Medulla oblongata (tissue), 1 donor: ENCODE results near the gene GNAS-AS1.

Experiments
- DNase-seq: peaks from one replicate; pipeline ENCODE4 v3.0.0-alpha.2; 2015; ENCODE audit errors: extremely low spot score

GNAS-AS1 gene

GRCh38 chr20:58850693-58851174 is at the start of gene GNAS-AS1:
GNAS-AS1 (minus strand) TSS chr20:58850902.
- peak; percentile 81 for DNase-seq

DNA sequence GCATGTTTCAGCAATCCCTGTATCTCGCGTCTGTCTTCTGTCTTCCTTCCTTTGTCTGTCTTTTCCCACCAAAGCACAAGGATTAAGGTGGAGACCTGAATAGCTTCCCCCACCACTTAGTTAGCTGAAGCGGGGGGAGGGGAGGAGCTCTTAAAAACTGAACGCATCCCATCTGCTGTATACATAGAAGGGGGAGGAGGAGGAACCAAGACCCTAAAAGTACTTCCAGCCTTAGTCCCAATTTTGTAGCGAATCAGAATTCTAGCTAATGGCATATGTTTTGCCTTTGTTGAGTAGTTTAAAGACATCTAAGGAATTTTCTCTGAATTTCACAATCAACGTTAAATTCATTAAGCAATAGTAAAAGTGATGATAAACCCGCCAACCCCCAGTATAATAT is 49.7 kb upstream of the GNAS-AS1 start:
- DNase-seq = no peak

- DNase-seq = no peak
Observed at GRCh38 chr20:58899512-58899911, 48.8 kb upstream of the GNAS-AS1 start.

- no peak for DNase-seq
Observed at GRCh38 chr20:58898629-58899408, 48.1 kb upstream of the GNAS-AS1 start.

GRCh38 chr20:58897488-58897887 is 46.8 kb upstream of the GNAS-AS1 start:
- peak; percentile 68 for DNase-seq

DNA sequence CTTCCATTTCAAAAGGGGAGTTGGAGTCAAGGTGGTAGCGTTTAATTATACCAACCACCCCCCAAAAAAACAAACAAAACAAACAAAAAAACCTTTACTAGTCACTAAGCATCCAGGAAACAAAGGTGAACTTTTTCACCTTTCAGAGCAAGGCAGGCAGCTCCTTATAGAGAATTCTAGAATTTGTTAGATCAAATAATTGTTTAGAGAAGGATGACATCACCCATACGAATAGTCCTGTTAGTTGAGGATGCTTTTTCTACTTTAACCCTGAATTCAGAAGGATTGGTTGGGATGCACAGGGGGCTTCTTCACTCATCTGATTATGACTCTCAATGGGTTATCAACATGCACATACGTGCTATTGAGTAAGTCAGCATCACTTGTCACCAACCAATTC is 46.1 kb upstream of the GNAS-AS1 start:
- DNase-seq = no peak

GRCh38 chr20:58895448-58896180 is 44.9 kb upstream of the GNAS-AS1 start:
- no peak for DNase-seq

- DNase-seq = no peak
Observed at GRCh38 chr20:58894652-58895447, 44.1 kb upstream of the GNAS-AS1 start.

DNA sequence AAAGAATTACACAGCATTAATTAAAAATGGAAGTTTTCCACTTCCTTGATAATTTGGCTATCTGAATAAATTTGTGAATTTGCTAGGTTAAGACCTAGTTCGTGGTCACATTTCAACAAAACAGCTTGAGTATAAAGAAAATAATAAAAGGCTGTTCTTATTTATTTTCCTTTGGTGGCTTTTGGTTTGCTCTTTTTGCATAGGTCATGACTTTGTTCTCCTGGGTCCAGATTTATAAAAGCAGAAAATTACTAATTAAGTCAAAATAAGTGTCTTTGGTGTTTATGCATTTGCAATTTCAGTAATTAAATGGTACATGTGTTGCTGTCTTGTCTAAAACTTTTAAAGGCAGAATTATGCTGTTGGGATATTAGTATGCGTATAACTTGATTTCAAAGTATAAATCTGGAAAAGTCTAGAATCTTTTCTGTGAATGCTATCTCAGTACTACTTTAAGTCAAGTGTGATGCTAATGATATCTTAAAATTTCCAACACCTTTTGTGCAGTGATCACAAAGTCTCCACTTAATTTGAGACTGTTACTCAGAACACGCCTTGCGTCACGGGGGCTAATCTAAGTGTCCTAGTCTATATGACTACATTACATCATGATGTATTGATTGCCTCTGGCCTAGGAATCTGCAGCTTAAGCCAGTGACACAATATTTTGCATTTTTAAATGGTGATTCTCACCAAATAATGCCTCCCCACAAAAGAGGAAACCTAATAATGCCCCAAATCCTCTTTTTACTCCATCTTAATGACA is 42.8 kb upstream of the GNAS-AS1 start:
- DNase-seq = no peak

GRCh38 chr20:58892932-58893224 is 42.2 kb upstream of the GNAS-AS1 start:
- no peak for DNase-seq

DNA sequence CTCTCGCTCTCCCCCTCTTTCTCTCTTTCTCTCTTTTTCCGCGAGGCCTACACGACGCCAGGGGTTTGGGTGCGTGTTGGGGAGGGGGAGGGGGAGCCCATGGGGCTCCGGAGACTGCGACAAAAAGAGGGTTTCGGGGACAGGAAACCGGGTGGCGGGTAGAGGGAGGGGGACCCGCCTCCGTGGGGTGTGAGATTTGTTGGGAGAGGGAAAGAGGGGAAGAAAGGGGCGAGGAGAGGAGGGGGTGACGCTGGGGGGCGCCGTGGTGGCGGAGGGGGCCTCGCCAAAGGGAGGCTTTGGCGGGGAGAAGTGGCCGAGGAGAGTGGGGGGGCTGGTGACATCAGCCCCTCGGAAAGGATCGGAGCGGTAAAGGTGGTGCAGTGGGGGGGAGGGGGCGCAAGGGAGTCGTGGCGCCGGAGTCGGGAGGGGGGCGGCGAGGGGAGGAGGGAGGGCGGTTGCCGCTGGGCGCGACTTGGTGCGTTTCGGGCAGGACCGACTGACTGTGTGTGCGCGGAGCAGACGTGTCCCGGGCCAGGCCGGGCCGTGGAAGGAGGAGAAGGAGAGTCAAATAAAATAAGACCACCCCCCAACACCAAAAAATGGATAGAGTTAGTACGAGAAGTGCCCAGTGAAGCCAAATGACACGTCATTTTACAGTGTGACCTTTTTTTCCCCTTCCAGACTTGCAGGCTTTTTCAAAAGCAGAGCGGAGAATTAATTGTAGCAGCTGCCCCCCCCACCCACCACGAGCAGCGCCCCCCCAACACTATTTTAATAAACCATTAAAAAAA is 41.6 kb upstream of the GNAS-AS1 start:
- DNase-seq = peak; percentile 62

DNA sequence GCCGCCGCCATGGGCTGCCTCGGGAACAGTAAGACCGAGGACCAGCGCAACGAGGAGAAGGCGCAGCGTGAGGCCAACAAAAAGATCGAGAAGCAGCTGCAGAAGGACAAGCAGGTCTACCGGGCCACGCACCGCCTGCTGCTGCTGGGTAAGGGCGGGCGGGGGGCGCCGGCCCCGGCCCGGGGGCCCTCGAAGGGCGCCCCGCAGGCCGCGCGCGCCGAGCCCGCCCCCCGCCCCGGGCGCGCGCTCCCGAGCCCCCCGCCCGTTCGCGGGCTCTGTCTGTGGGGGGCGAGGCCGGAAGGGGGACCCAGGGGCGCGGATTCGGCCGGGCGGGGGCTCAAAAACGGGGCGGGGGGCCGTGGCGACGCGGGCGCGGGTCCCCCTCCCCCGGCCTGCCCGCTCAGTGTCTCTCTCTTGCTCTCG is 41.0 kb upstream of the GNAS-AS1 start:
- DNase-seq = no peak

DNA sequence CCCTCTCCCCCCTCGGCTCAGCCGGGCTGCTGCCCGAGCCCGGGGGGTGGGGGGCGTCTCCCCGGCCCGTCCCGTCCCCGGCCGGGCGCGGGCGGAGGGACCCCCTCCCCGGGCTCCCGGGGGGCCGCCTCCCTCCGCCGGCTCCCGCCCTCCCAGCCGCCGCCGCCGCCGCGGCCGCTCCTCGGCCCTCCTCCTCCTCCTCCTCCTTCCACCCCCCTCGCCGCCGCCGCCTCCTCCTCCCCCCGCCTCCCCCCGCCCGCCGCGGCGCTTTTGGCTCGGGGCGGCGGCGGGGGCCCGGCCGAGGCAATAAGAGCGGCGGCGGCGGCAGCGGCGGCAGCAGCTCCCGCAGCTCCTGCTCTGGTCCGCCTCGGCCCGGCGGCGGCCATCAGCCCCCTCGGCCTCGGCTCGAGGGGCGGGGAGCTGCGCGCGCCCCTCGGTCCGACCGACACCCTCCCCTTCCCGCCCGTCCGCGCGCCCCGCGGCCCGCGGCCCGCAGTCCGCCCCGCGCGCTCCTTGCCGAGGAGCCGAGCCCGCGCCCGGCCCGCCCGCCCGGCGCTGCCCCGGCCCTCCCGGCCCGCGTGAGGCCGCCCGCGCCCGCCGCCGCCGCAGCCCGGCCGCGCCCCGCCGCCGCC is 40.5 kb upstream of the GNAS-AS1 start:
- DNase-seq = peak; percentile 73

GRCh38 chr20:58890518-58891085 is 39.9 kb upstream of the GNAS-AS1 start:
- DNase-seq = peak; percentile 77

- DNase-seq = no peak
Observed at GRCh38 chr20:58889798-58890517, 39.3 kb upstream of the GNAS-AS1 start.

GRCh38 chr20:58889334-58889760 is 38.6 kb upstream of the GNAS-AS1 start:
- no peak for DNase-seq

- peak; percentile 64 for DNase-seq
Observed at GRCh38 chr20:58888521-58889333, 38.0 kb upstream of the GNAS-AS1 start.

DNA sequence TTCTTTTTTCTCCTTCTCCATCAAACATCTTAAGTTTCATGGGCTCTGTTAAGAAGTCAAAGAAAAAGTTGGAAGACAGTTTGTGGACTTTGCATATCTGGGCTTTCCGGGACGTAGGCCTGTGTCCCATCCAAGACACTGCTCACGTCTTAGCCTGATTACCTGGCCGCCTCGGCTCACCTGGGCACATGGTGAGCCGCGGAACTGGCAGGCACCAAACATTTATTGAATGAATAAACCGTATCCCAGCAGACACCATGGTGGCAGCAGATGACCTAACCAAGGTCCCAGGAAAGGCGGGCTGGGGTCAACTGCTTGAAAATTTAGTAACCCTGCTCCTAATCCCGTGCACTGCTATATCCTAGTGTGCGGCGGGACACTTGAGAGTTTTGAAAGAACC is 37.4 kb upstream of the GNAS-AS1 start:
- no peak for DNase-seq
